SH-SY5Y (cell line): ENCODE measurements around the gene INTS3.

Source experiments
- GATA2 ChIP-seq: IDR thresholded peaks from 2 replicates; pipeline ENCODE4 v1.6.1; 2011; ENCODE audit warnings: mild to moderate bottlenecking, low read depth, low read length
- GATA3 ChIP-seq: IDR thresholded peaks from 2 replicates; pipeline ENCODE4 v1.6.1; 2011; ENCODE audit warnings: low read depth, mild to moderate bottlenecking, low read length, moderate library complexity

INTS3 gene, protein sequence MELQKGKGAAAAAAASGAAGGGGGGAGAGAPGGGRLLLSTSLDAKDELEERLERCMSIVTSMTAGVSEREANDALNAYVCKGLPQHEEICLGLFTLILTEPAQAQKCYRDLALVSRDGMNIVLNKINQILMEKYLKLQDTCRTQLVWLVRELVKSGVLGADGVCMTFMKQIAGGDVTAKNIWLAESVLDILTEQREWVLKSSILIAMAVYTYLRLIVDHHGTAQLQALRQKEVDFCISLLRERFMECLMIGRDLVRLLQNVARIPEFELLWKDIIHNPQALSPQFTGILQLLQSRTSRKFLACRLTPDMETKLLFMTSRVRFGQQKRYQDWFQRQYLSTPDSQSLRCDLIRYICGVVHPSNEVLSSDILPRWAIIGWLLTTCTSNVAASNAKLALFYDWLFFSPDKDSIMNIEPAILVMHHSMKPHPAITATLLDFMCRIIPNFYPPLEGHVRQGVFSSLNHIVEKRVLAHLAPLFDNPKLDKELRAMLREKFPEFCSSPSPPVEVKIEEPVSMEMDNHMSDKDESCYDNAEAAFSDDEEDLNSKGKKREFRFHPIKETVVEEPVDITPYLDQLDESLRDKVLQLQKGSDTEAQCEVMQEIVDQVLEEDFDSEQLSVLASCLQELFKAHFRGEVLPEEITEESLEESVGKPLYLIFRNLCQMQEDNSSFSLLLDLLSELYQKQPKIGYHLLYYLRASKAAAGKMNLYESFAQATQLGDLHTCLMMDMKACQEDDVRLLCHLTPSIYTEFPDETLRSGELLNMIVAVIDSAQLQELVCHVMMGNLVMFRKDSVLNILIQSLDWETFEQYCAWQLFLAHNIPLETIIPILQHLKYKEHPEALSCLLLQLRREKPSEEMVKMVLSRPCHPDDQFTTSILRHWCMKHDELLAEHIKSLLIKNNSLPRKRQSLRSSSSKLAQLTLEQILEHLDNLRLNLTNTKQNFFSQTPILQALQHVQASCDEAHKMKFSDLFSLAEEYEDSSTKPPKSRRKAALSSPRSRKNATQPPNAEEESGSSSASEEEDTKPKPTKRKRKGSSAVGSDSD

DNA sequence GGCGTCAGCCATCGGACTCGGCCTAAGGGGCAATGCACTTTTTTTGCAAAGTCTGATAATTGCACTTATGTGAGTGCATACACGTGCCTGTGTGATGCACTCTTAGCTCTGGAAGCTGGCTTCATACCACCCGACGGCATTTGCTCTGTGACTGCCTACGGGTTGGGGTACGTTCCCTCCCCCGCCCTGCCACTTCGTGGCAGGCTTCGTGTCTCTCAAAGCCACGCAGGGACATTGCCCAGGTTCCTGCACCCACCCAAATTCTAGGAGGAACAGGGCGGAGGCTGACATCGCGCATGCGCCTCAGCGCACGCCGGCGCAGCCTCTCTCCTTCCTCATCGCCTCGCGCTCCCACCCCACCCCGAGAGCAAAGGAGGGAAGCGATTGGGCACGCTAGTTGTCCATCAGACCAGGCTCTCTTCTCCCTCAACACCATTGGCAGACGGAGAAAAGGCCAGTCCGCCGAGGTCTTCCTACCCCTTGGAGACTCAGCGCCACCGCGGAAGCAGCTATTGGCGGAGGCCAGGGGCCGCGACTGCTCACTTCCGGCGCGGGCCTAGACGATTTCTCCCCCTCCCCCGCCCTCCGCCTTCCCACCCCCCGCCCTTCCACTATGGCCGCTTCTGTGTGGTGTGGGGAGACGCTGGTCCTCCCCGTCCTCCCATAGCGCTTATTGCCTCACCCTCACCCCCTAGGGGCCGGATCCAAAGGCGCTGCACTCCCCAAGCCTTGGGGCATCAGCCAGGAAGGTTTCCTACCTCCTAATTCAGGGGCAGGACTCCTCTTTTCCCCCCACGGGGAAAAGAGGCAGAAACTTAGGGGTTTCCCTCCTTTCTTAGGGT, at the start of gene INTS3:
Gene INTS3 (plus strand): TSS at position 588 of the 842 bp plus-strand sequence. CDS start 585 bp downstream, outside the sequence.
- TF ChIP-seq GATA3 (no peak), GATA2 (no peak)

DNA sequence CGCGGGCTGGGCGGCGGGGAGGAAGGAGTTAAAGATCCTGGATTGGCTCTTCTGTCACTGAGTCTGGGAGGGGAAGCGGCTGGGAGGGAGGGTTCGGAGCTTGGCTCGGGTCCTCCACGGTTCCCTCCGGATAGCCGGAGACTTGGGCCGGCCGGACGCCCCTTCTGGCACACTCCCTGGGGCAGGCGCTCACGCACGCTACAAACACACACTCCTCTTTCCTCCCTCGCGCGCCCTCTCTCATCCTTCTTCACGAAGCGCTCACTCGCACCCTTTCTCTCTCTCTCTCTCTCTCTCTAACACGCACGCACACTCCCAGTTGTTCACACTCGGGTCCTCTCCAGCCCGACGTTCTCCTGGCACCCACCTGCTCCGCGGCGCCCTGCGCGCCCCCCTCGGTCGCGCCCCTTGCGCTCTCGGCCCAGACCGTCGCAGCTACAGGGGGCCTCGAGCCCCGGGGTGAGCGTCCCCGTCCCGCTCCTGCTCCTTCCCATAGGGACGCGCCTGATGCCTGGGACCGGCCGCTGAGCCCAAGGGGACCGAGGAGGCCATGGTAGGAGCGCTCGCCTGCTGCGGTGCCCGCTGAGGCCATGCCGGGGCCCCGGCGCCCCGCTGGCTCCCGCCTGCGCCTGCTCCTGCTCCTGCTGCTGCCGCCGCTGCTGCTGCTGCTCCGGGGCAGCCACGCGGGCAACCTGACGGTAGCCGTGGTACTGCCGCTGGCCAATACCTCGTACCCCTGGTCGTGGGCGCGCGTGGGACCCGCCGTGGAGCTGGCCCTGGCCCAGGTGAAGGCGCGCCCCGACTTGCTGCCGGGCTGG, 49.1 kb upstream of the INTS3 start, which contains the start of gene NPR1:
Gene NPR1 (plus strand): TSS at position 170 of the 818 bp plus-strand sequence. CDS start 421 bp downstream, at position 591.
- TF ChIP-seq GATA2, result no peak
- no peak for TF ChIP-seq GATA3

- TF ChIP-seq GATA2 (no peak), GATA3 (no peak)
Observed at GRCh38 chr1:153679337-153680119, 48.3 kb upstream of the INTS3 start.

DNA sequence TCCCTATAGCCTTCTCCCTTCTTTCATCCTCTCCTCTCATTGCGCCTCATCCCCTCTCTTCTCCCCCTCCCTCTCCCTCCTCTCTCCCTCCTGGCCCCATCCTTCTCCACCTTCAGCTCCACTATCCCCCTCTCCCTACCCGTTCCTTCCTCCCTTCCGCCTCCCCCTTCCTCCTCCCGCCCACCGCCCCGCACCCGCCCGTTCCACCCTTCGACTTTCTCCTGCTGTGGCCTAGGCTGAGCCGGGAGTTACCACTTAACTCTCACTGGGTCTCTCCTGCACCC, 47.8 kb upstream of the INTS3 start:
- TF ChIP-seq GATA3 (no peak), GATA2 (no peak)

DNA sequence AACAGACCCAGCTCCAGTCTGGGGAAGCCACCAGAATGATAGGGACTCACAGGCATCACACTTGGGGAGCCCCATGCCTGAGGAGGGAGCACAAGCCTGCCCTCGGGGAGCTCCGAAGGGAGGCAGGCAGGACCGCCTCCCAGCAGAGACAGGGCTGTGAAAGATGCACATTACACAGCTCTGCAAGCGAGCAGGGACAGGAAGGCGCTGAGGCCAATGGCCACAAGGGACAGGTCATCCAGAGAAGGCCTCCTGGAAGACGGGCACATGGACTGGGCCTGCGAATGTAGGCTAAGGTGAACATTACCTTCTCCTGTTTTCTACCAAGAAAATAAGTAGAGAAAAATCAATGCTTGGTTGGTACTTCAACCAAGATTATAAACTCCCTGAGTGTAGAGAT, 45.1 kb upstream of the INTS3 start:
- TF ChIP-seq GATA3 (no peak), GATA2 (no peak)

- TF ChIP-seq GATA3, result no peak
- no peak for TF ChIP-seq GATA2
Observed at GRCh38 chr1:153683854-153684253, 44.0 kb upstream of the INTS3 start.

DNA sequence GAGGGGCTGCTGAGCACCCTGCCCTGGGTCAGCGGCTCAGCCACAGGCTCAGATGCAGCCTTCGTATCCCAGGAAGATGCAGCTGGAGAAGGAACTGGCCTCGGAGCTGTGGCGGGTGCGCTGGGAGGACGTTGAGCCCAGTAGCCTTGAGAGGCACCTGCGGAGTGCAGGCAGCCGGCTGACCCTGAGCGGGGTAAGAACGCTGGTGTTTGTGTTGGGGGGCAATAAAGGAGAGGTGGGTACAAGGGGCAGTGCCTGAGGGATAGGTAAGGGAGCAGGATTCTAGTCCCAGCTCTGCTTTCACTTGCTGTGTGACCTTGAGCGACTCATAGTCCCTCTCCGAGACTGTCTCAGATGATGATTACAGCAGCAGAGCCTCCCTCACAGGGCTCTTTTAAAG, 43.0 kb upstream of the INTS3 start:
- TF ChIP-seq GATA2, result no peak
- no peak for TF ChIP-seq GATA3

GRCh38 chr1:153685544-153686340, 42.1 kb upstream of the INTS3 start:
- TF ChIP-seq GATA3 (no peak), GATA2 (no peak)

DNA sequence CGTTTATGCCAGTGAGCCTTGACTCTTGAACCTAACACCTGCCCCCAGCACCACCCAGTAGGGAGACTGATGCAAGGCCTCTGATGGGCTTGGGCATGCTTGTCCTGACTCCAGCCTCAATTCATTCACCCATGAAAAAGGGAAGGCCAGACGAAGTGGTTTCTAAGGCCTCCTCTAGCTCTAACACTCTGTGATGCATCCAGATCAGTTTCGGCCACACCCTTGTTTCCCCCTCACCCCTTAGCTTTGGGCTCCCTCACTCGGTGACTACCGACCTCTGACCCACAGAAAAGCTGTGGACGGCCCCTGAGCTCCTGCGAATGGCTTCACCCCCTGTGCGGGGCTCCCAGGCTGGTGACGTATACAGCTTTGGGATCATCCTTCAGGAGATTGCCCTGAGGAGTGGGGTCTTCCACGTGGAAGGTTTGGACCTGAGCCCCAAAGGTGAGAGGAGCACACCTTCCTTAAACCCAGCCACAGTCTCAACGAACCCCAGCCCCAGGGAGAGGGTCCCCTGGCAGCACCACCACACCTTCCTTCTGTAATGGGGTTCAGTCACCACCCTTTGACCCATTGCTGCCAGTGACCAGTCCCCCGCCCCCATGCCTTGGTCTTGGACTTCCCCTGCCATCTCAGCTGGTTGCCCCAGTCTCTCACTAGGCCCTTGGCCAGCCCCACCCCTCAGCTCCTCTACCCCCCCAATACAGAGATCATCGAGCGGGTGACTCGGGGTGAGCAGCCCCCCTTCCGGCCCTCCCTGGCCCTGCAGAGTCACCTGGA, 40.3 kb upstream of the INTS3 start:
- TF ChIP-seq GATA2 (no peak), GATA3 (no peak)

DNA sequence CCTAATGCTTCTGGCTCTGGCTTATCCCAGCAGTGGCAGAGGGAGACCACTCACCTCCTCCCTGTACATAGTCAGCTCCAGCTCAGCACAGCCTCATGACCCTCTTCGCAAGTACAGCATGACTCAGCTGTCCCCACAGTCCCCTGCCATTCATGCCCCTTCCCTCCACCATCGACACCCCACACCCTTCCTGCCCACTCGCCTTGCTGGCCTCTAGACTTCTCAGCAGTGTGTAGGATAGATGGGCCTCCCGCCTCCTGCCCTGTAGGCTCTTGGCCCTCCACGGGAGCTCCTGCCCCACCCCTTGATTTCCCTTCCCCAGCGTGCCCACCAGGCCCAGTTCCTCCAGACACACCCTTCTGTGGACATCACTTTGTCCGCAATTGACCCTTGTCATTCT, 39.6 kb upstream of the INTS3 start:
- no peak for TF ChIP-seq GATA2
- TF ChIP-seq GATA3, result no peak

DNA sequence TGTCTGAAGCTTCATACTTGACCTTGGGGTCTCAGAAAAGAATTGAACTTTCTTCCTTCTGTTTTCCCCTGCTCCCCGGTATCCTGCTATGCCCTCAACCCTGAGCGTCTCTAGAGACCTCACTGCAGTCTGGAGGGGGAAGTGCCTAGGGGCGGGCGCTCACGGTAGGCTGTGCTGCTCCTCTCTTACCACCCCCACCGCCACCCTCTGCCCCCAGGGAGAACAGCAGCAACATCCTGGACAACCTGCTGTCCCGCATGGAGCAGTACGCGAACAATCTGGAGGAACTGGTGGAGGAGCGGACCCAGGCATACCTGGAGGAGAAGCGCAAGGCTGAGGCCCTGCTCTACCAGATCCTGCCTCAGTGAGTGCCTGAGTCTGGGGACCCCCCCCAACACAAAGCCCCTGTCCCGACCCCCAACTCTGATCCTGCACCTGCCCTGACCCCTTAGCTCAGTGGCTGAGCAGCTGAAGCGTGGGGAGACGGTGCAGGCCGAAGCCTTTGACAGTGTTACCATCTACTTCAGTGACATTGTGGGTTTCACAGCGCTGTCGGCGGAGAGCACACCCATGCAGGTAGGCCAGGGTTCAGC, 39.0 kb upstream of the INTS3 start:
- TF ChIP-seq GATA3, result no peak
- no peak for TF ChIP-seq GATA2
